ENCODE data around the gene PARP15.

The PARP15 gene

GRCh38 chr3:122660297-122660974 is 83.0 kb downstream of the PARP15 start:
- TF ChIP-seq CTCF (conservative IDR thresholded peaks at IDR 0.05; ENCODE audit: low read depth, low read length): no peak
- no peaks in the 10 kb centered on the region for H4K20me1 ChIP-seq (ENCODE audit: insufficient read depth)
- H3K79me2 ChIP-seq (ENCODE audit: insufficient read depth, low read depth): no peaks in the 10 kb centered on the region
- H3K4me2 ChIP-seq: no peak overlapping the region
- H2AFZ ChIP-seq (ENCODE audit: low read depth): no peak overlapping the region
- no peaks in the 10 kb centered on the region for H3K36me3 ChIP-seq (ENCODE audit: insufficient read depth)
- no peak overlapping the region for H3K9ac ChIP-seq
- H3K4me1 ChIP-seq (ENCODE audit: low read depth, poor library complexity, severe bottlenecking): no peaks in the 10 kb centered on the region
- no peak overlapping the region for H3K27ac ChIP-seq
- no peaks in the 10 kb centered on the region for H3K27me3 ChIP-seq (ENCODE audit: insufficient read depth, low read depth)
- no peak overlapping the region for H3K4me3 ChIP-seq (IDR thresholded peaks at IDR 0.05; ENCODE audit: insufficient read depth, low read depth, low read length)

- Histone ChIP-seq H2AFZ (ENCODE audit: low read depth) (no peak overlapping the region), H3K27ac (no peak overlapping the region), H4K20me1 (ENCODE audit: insufficient read depth) (no peaks in the 10 kb centered on the region), H3K4me2 (no peak overlapping the region), H3K79me2 (ENCODE audit: insufficient read depth, low read depth) (no peaks in the 10 kb centered on the region), H3K4me3 (IDR thresholded peaks at IDR 0.05; ENCODE audit: insufficient read depth, low read depth, low read length) (no peak overlapping the region), H3K9ac (no peak overlapping the region), H3K36me3 (ENCODE audit: insufficient read depth) (no peaks in the 10 kb centered on the region), H3K27me3 (ENCODE audit: insufficient read depth, low read depth) (no peaks in the 10 kb centered on the region), H3K4me1 (ENCODE audit: low read depth, poor library complexity, severe bottlenecking) (no peaks in the 10 kb centered on the region)
- no peak for TF ChIP-seq CTCF (conservative IDR thresholded peaks at IDR 0.05; ENCODE audit: low read depth, low read length)
Measured at GRCh38 chr3:122661633-122662032, 84.2 kb downstream of the PARP15 start.

GRCh38 chr3:122662505-122662904 is 85.1 kb downstream of the PARP15 start:
- H3K9ac ChIP-seq: no peak overlapping the region
- H3K27ac ChIP-seq: no peak overlapping the region
- H4K20me1 ChIP-seq (ENCODE audit: insufficient read depth): no peaks in the 10 kb centered on the region
- no peak overlapping the region for H3K4me2 ChIP-seq
- no peaks in the 10 kb centered on the region for H3K79me2 ChIP-seq (ENCODE audit: insufficient read depth, low read depth)
- H3K4me3 ChIP-seq (IDR thresholded peaks at IDR 0.05; ENCODE audit: insufficient read depth, low read depth, low read length): no peak overlapping the region
- H3K4me1 ChIP-seq (ENCODE audit: low read depth, poor library complexity, severe bottlenecking): no peaks in the 10 kb centered on the region
- no peak for TF ChIP-seq CTCF (conservative IDR thresholded peaks at IDR 0.05; ENCODE audit: low read depth, low read length)
- no peaks in the 10 kb centered on the region for H3K27me3 ChIP-seq (ENCODE audit: insufficient read depth, low read depth)
- no peak overlapping the region for H2AFZ ChIP-seq (ENCODE audit: low read depth)
- no peaks in the 10 kb centered on the region for H3K36me3 ChIP-seq (ENCODE audit: insufficient read depth)

GRCh38 chr3:122665226-122665786 is 87.9 kb downstream of the PARP15 start:
- no peak overlapping the region for H3K4me2 ChIP-seq
- no peak overlapping the region for H2AFZ ChIP-seq (ENCODE audit: low read depth)
- no peaks in the 10 kb centered on the region for H3K4me1 ChIP-seq (ENCODE audit: low read depth, poor library complexity, severe bottlenecking)
- no peaks in the 10 kb centered on the region for H3K36me3 ChIP-seq (ENCODE audit: insufficient read depth)
- no peak overlapping the region for H3K27ac ChIP-seq
- TF ChIP-seq CTCF (conservative IDR thresholded peaks at IDR 0.05; ENCODE audit: low read depth, low read length): no peak
- H3K27me3 ChIP-seq (ENCODE audit: insufficient read depth, low read depth): no peaks in the 10 kb centered on the region
- H3K9ac ChIP-seq: no peak overlapping the region
- no peak overlapping the region for H3K4me3 ChIP-seq (IDR thresholded peaks at IDR 0.05; ENCODE audit: insufficient read depth, low read depth, low read length)
- no peaks in the 10 kb centered on the region for H4K20me1 ChIP-seq (ENCODE audit: insufficient read depth)
- H3K79me2 ChIP-seq (ENCODE audit: insufficient read depth, low read depth): no peaks in the 10 kb centered on the region

Measured in KMS-11 (cell line).